ENCODE results near the gene PPP2R2C.

PPP2R2C gene

DNA sequence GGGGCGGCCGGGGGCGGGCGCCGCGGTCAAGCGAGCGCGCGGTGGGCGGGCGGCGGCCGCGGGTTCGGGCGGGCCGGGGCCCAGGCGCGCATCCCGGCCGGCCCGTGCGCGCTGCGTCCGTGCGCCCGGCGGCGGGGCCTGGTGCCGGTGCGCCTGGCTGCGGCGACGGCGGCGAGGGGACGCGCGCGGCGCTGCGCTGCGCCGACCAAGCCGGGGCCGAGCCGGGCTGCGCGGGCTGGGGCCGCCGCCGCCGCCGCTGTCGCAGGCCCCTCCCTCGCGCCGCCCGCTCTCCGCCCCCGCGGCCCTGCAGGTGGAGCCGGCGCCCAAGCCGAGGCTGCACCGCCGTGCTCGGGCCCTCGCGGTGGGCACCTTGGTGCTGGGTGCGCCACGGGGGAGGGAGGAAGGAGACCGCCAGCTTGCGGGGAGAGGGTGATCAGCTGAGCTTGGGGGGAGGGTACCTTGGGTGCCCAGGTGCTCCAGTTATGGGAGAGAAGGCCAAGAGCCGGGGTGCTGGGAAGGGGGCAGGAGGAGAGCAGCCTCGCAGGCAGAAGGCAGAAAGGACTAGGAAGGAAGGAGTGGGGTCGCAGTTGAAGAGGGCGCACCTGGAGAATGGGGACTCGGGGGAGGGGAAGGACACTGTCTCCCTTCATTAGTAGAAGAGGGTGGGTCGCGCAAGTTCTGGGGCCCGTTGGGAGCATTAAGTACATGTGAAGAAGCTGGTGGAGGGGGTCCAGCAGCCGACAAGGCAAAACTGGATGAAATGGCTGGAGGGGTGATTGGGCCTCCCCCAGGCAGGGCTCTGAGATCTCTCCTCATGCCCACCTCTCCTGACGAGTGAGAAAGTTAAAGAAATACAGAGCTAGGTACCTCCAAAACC is at the start of gene PPP2R2C:
TSS of gene PPP2R2C (minus strand) at position 228 of the 877 bp plus-strand sequence. CDS start 385 bp downstream, outside the sequence.
- DNase-seq: no peak

GRCh38 chr4:6520978-6521377 is 48.6 kb upstream of the PPP2R2C start:
- DNase-seq: no peak

GRCh38 chr4:6520051-6520636 is 47.7 kb upstream of the PPP2R2C start:
- DNase-seq: no peak

DNA sequence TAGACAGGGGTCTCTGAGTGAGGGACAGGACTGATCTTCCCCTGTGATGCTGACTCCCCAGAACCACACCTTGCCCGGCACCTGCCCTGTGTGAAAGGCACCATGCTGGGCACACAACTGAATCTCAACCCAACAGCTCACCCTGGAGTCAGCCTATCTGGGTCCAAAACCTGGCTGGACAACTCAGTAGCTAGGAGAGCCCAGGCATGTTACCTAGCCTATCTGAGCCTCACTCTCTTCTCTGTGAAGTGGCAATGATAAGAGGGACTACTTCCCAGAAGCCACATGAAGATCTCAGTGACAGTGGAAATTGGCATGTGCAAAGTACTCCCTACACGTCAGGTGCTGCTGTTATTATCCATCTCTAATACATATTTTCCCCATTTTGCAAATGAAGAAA is 44.8 kb upstream of the PPP2R2C start:
- no peak for DNase-seq

DNA sequence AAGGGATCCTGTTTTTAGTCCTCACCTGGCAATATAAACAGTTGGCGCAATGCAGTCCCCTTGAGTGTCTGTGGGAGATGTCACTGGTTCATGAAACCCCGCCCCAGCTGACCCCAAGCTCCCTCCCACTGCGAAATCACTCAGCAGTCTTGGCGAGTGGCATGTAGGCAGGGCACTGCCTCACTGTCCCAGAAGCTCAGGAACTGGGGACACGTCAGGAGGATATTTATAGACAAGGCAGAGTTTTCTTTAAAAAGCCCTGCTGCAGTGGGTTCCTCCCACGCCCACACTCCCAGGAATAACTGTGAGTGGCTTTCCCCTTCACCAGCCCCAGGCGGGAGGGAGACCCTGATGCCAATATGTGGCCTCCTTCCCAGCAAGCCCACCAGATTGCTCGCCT is 44.3 kb upstream of the PPP2R2C start:
- no peak for DNase-seq

GRCh38 chr4:6516281-6516680 is 43.9 kb upstream of the PPP2R2C start:
- DNase-seq: no peak

- DNase-seq: no peak
Measured at GRCh38 chr4:6513678-6514077, 41.3 kb upstream of the PPP2R2C start.

GRCh38 chr4:6509587-6509986 is 37.2 kb upstream of the PPP2R2C start:
- no peak for DNase-seq

- DNase-seq: no peak
Measured at GRCh38 chr4:6507345-6507744, 34.9 kb upstream of the PPP2R2C start.

GRCh38 chr4:6506616-6507140 is 34.3 kb upstream of the PPP2R2C start:
- DNase-seq: no peak

GRCh38 chr4:6504900-6505496 is 32.6 kb upstream of the PPP2R2C start:
- no peak for DNase-seq

DNA sequence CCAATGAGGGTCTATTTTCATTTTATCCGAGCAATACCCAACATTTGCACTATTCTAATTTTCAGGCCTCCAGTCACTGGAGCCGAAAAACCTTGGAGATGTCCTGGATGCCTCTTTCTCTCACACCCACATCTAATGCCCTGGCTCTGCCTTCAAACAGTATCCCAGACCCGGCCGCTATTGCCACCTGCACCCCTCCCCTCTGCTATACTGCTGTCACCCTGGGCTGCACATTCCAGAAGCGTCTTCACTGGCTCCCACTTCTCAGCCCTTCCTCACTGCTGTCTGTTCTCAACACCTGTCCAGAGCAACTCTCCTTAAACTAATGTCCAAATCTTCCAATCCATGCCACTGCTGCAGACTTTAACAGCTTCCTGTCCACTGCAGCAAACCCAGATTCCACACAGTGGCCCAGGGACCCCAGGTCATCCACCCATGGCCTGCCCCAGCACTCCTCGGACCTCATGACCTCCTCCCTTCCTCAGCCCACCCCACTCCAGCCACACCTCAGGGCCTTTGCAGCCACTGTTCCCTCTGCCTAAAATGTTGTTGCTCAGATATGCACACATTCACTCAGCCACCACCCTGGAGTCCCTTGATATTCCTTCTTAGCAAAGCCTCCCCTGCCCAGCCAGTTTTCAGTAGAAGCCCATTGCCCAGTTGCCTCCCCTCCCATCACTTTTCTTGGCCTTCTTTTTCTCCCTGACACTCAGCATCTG is 30.5 kb upstream of the PPP2R2C start:
- no peak for DNase-seq

- no peak for DNase-seq
Measured at GRCh38 chr4:6502147-6502546, 29.7 kb upstream of the PPP2R2C start.

DNA sequence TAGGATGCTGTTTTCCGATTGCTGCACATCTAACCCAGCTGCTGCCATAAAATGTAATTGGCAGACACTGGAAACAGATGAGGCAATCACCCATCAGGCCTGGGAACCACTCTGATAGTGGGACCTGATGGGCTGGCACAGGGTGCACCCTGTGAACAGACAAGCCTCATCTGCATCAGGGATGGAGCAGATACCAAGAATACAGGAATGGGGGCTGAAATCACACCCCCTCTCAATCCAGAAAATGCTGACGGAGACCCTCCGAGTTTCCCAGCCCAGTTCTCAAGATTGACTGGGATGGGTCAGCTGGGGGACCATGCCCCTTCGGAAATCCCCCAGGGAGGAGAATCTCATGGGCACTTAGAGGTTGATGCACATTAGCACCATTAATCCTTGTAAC is 28.8 kb upstream of the PPP2R2C start:
- no peak for DNase-seq

DNA sequence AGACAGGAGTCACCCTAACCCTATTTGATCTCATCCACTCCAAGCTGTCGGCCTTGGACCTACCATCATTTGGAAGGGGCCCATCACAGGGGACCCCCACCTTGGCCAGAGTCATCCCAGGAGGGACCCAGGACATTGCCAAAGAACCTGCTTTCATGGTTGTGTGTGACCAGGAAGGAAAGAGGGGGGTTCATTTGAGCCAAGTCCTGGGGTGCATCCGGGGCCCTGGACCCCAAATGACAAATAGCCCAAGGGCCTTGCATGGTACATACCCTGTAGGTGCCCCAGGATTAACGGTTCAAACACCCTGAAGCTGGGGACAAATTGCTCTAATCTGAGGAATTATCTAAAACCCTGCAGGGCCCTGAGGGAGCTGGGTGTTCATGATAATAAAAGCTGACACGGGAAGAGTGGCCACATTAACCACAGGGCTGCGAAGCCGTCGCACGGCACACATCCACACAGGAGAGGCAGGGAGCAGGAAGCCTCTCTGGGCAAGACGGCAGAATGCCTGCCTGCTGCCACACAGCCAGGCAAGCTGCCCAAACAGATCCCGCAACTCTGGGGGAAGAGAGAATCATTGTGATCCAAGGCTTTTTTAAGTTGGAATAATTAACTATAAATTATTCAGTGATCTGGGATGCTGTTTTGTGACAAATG is 28.2 kb upstream of the PPP2R2C start:
- DNase-seq: no peak

GRCh38 chr4:6499238-6499600 is 26.8 kb upstream of the PPP2R2C start:
- DNase-seq: no peak

GRCh38 chr4:6498511-6499237 is 26.3 kb upstream of the PPP2R2C start:
- DNase-seq: no peak

GRCh38 chr4:6497796-6498195 is 25.4 kb upstream of the PPP2R2C start:
- DNase-seq: no peak

DNA sequence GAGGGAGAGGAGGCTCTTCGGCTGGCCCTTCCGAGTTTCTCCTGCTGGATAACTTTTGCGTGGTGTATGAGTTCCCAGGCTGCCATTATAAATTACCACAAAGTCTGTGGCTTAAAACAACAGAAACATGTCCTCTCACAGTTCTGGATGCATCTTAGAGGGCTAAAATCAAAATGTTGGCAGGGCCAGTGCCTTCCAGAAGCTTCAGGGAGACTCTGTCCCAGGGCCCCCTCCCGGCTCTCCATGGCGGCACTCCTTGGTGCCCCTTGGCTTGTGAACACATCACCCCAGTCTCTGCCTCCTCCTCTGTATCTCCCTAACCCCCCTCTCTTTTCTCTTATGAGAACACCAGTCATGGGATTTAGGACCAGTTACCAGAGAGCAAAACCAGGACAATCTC is 23.3 kb upstream of the PPP2R2C start:
- no peak for DNase-seq

- no peak for DNase-seq
Measured at GRCh38 chr4:6495296-6495590, 22.8 kb upstream of the PPP2R2C start.

GRCh38 chr4:6494431-6495295 is 22.2 kb upstream of the PPP2R2C start:
- DNase-seq: no peak
